Right lobe of liver (tissue), 6 donors: ENCODE measurements around the gene TLR9. TPM values are rescaled to one million over a fixed set of nuclear protein-coding genes. Genes with fewer than 3 reads are reported as not detected.

Experiments used
- ATAC-seq, 4 donors: fragments of 200-7000 bp; cut with Tn5 transposase; one replicate each; pipeline ENCODE4 v1.9.1; 2020; ENCODE audit warnings: mild to moderate bottlenecking in 4 of 4, moderate library complexity in 4 of 4
- DNase-seq, 3 donors: peaks; one replicate each; pipeline ENCODE4 v3.0.0-alpha.2; 2020
- H3K27ac ChIP-seq, 3 donors: fragments of 200-600 bp; one replicate each; pipeline ENCODE4 v1.8.0; 2022
- H3K27me3 ChIP-seq, 2 donors: fragments of 200-600 bp; one replicate each; pipeline ENCODE4 v1.8.0; 2022
- H3K36me3 ChIP-seq, 4 donors: fragments of 200-600 bp; sonication (generic) in 1 of 4; one replicate each; pipeline versions ENCODE4 v1.5.1 to v1.8.0; 2017 to 2022; ENCODE audit warnings: control low read depth in 1 of 4
- H3K4me1 ChIP-seq, 4 donors: fragments of 200-600 bp; sonication (generic) in 1 of 4; one replicate each; pipeline versions ENCODE4 v1.5.1 to v1.8.0; 2017 to 2022; ENCODE audit warnings: control low read depth in 1 of 4
- H3K4me3 ChIP-seq, 3 donors: fragments of 200-600 bp; one replicate each; pipeline ENCODE4 v1.8.0; 2022
- H3K9me3 ChIP-seq, 4 donors: fragments of 200-600 bp; sonication (generic) in 1 of 4; one replicate each; pipeline versions ENCODE4 v1.5.1 to v1.8.0; 2017 to 2022; ENCODE audit warnings: control low read depth in 1 of 4
- CTCF ChIP-seq, 4 donors: fragments of 200-600 bp in 3 of 4; fragments of 450-650 bp in 1 of 4; IDR thresholded peaks; one replicate each; pipeline versions ENCODE4 v1.5.1 to v1.8.0; 2016 to 2022; ENCODE audit warnings: antibody characterized with exemption in 4 of 4, mild to moderate bottlenecking in 2 of 4
- POLR2A ChIP-seq: fragments of 450-650 bp; IDR thresholded peaks from one replicate; pipeline ENCODE4 v1.6.1; 2017; ENCODE audit warnings: antibody characterized with exemption, mild to moderate bottlenecking
- WGBS: methylation state at CpG from one replicate; pipeline ENCODE4 v1.1.6; 2018; ENCODE audit warnings: low coverage, low lambda C conversion rate; ENCODE audit not compliant: insufficient coverage; ENCODE audit errors: missing lambda C conversion rate; 5-methylcytosine and 5-hydroxymethylcytosine counted together
- intact Hi-C, 2 donors: fragments of 100-400 bp; cut with DNase I; formaldehyde crosslinking; loops; one replicate each; pipeline versions ENCODE4 v1.11.2 to v1.14.1; 2022
- total RNA-seq, 6 experiments: library from RNA; depleted of rRNA in 2 of 6; stranded (reverse); fragments of >200 nt in 2 of 6; fragmentation: NEBNext Ultra II Directional in 3 of 6; extraction: Animal tissue kit (Norgen Biotek cat#: 25700) in 3 of 6; gene quantifications; one replicate each; pipeline versions ENCODE4 v1.1.0 to v1.2.4, GENCODE V29; 2016 to 2023
- donor health status: DM: no; HTN: yes; CAD: no.
- donor health status: DM: no; HTN: no; CAD: no.
- donor health status: DM: no; HTN: no; CAD: no.
- donor health status: DM: no; HTN: yes; CAD: no.
- donor health status: DM: no; HTN: yes; CAD: no.

Gene TLR9
- total RNA-seq, 6 experiments from 2014 or later, result 0.12 to 0.59 (median 0.24) TPM; not detected in 2

DNA sequence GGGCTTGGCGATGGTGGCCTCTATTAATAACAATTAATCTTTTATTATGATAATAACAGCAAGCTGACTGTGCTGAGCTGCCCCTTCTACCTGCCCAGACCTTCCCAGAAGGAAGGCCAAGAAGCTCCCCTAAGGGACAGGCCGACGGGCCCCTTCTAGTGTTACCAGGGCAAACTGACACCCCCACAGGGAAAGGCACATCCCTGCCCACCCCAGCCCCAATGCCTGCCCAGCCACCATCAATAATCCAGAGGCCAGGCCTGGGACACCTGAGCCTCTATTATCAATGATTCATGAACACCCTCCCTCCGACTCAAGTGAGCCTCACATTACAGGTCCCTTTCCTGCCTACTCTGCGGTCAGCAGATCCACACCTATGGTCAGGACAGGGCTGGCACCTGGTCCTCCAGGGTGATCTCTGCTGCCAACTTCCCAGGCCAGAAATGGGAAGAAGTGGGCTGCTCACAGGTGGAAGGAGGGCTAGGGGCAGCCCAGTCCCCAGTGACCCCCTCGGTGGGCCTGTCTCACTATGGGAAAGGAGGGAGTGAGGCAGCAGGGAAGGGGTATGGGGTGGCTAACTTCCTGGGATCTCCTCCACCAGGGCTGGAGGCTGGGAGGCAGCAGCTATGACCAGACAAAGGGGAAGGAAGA lies 11.7 kb upstream of the TLR9 start:
- DNase-seq, result no peak
- Histone ChIP-seq H3K27ac (peak overlapping the region; percentile 78 to 94 (median 83)), H3K27me3 (no peaks in the 10 kb centered on the region), H3K36me3 (no peaks in the 10 kb centered on the region), H3K9me3 (no peaks in the 10 kb centered on the region), H3K4me1 (peaks cover 0 to 60% (median 30%) of the 10 kb centered on the region in 4 donors), H3K4me3 (peak overlapping the region in 1 of 3 donors; percentile 89)
- ATAC-seq, result no peak
- TF ChIP-seq CTCF (IDR thresholded peaks at IDR 0.05) (no peak), POLR2A (no peak)
- intact Hi-C loops, result loop anchor here in 1 of 2 donors (5.0 kb wide), 1 partner anchor 40 kb away; the partner anchor contains the start of gene WDR82
- whole genome bisulfite sequencing, result 78% methylated on average over 1 of the region's 6 CpGs

GRCh38 chr3:52236424-52236886 lies 11.0 kb upstream of the TLR9 start:
- peaks cover 0 to 67% (median 30%) of the 10 kb centered on the region in 4 donors for H3K4me1 ChIP-seq
- intact Hi-C loops, result loop anchor here in 1 of 2 donors (5.0 kb wide), 1 partner anchor 41 kb away; the partner anchor contains the start of gene WDR82
- ATAC-seq (no peak), DNase-seq (no peak)
- TF ChIP-seq POLR2A (no peak), CTCF (IDR thresholded peaks at IDR 0.05) (no peak)
- no peaks in the 10 kb centered on the region for H3K36me3 ChIP-seq
- no peak overlapping the region for H3K4me3 ChIP-seq
- no peaks in the 10 kb centered on the region for H3K27me3 ChIP-seq
- H3K9me3 ChIP-seq, result no peaks in the 10 kb centered on the region
- WGBS, result 22% methylated on average over 2 of the region's 5 CpGs
- peak overlapping the region; percentile 78 to 94 (median 83) for H3K27ac ChIP-seq

GRCh38 chr3:52234516-52235447 lies 9.3 kb upstream of the TLR9 start:
- Histone ChIP-seq H3K4me3 (no peak overlapping the region), H3K36me3 (peaks cover 6 to 16% (median 10%) of the 10 kb centered on the region in 4 donors), H3K27ac (peak overlapping the region in 2 of 3 donors; percentile 92 to 94), H3K4me1 (peaks cover 0 to 64% (median 29%) of the 10 kb centered on the region in 4 donors), H3K27me3 (no peaks in the 10 kb centered on the region), H3K9me3 (no peaks in the 10 kb centered on the region)
- DNase-seq (peak in 1 of 3 donors; percentile 15), ATAC-seq (no peak)
- TF ChIP-seq CTCF (IDR thresholded peaks at IDR 0.05) (peak in 1 of 4 donors; percentile 13), POLR2A (no peak)
- intact Hi-C loops, result loop anchor here (5.0 kb wide), 2 partner anchors 43 to 108 kb away; partner anchors contain the start of gene WDR82 (in 1 of the 2)
- WGBS, result 96% methylated on average over 6 of the region's 15 CpGs

DNA sequence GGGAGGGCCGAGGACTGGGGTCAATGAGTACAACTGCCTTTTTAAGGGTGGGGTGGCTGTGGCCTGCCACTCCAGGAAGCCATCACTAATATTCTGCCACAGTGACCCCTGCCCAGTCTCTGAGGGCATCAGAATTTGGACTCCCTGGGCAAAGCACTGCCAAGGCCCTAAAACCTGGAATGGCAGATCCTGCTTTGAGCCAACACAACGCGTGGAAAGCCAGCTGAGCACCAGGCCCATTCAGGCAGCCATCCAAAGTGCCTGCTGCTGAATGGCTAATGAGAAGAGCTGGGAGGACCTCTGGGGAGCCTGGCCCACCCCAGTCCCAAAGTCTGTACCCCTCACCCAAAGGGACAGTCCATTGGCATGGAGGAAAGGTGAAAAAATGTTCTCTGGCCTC lies 8.5 kb upstream of the TLR9 start:
- H3K27ac ChIP-seq, result peak overlapping the region; percentile 12 to 94 (median 92)
- DNase-seq, result peak; percentile 58 to 92 (median 88)
- WGBS, result no CpG with 5 or more reads among the region's 3 CpGs
- intact Hi-C loops, result loop anchor here (5.0 kb wide), 1 partner anchor 108 kb away; no protein-coding TSS in a partner anchor
- no peaks in the 10 kb centered on the region for H3K27me3 ChIP-seq
- ATAC-seq, result peak; percentile 13 to 60 (median 54)
- H3K36me3 ChIP-seq, result peaks cover 10 to 24% (median 13%) of the 10 kb centered on the region in 4 donors
- H3K4me3 ChIP-seq, result no peak overlapping the region
- TF ChIP-seq POLR2A (no peak), CTCF (IDR thresholded peaks at IDR 0.05) (no peak)
- no peaks in the 10 kb centered on the region for H3K9me3 ChIP-seq
- peaks cover 0 to 58% (median 26%) of the 10 kb centered on the region in 4 donors for H3K4me1 ChIP-seq
